Uterus (tissue), 4 donors: ENCODE results near the gene TMEM121. TPM values are rescaled to one million over a fixed set of nuclear protein-coding genes. Genes with fewer than 3 reads are reported as not detected.
"Not testable (repeated sequence)": the region's sequence is repeated elsewhere in the genome, so short reads cannot be mapped to it uniquely, and the experiment has no call there.

ENCODE experiments used
- DNase-seq, 2 donors: peaks; one replicate each; pipeline ENCODE4 v3.0.0-alpha.2; 2019 to 2020
- H3K27ac ChIP-seq, 2 donors: fragments of 200-600 bp; sonication (generic); 1 replicate in 1 of 2; 2 replicates in 1 of 2; pipeline ENCODE4 v1.5.1; 2016 to 2018
- H3K27me3 ChIP-seq, 2 donors: fragments of 200-600 bp; sonication (generic); one replicate each; pipeline ENCODE4 v1.5.1; 2018 to 2019; ENCODE audit warnings: control low read depth in 1 of 2
- H3K36me3 ChIP-seq, 2 donors: fragments of 200-600 bp; sonication (generic); one replicate each; pipeline ENCODE4 v1.5.1; 2019; ENCODE audit warnings: control low read depth in 1 of 2
- H3K4me1 ChIP-seq, 2 donors: fragments of 200-600 bp; sonication (generic); one replicate each; pipeline ENCODE4 v1.5.1; 2018 to 2019; ENCODE audit warnings: control low read depth in 1 of 2
- H3K4me3 ChIP-seq, 2 donors: fragments of 200-600 bp; sonication (generic); 1 replicate in 1 of 2; 2 replicates in 1 of 2; pipeline ENCODE4 v1.5.1; 2018 to 2019; ENCODE audit warnings: mild to moderate bottlenecking in 1 of 2
- H3K9me3 ChIP-seq, 2 donors: fragments of 200-600 bp; sonication (generic); one replicate each; pipeline ENCODE4 v1.5.1; 2019; ENCODE audit warnings: control low read depth in 1 of 2
- CTCF ChIP-seq, 4 experiments: fragments of 200-600 bp in 2 of 4; fragments of 450-650 bp in 2 of 4; sonication (generic) in 2 of 4; IDR thresholded peaks; one replicate each; pipeline ENCODE4 v1.5.1; 2016 to 2019; ENCODE audit warnings: antibody characterized with exemption in 4 of 4, mild to moderate bottlenecking in 2 of 4, moderate library complexity in 1 of 4
- POLR2A ChIP-seq, 2 donors: fragments of 450-650 bp; IDR thresholded peaks; one replicate each; pipeline ENCODE4 v1.6.1; 2016; ENCODE audit warnings: antibody characterized with exemption in 2 of 2, mild to moderate bottlenecking in 1 of 2, moderate library complexity in 1 of 2
- intact Hi-C: fragments of 100-400 bp; cut with DNase I; formaldehyde crosslinking; loops from one replicate; pipeline ENCODE4 v1.15.1; 2023; ENCODE audit warnings: low total_unique reads
- total RNA-seq, 4 donors: library from RNA; depleted of rRNA in 3 of 4; stranded (reverse); fragments of >200 nt in 3 of 4; gene quantifications; one replicate each; pipeline versions ENCODE4 v1.1.0 to v1.2.4, GENCODE V29; 2014 to 2023
- donor health status: DM: yes; HTN: yes; CAD: no.

TMEM121 gene
- total RNA-seq, 4 donors from 2014 or later, result 2.0 to 42.1 (median 7.7) TPM

GRCh38 chr14:105568859-105569766, 42.7 kb downstream of the TMEM121 start:
- Histone ChIP-seq H3K4me1 (no peaks in the 10 kb centered on the region), H3K9me3 (no peaks in the 10 kb centered on the region), H3K27ac (no peak overlapping the region), H3K27me3 (no peaks in the 10 kb centered on the region), H3K36me3 (no peaks in the 10 kb centered on the region), H3K4me3 (no peak overlapping the region)
- no peak for TF ChIP-seq POLR2A (IDR thresholded peaks at IDR 0.05)
- no peak for TF ChIP-seq CTCF (IDR thresholded peaks at IDR 0.05)
- intact Hi-C loops, result no loop called here
- DNase-seq, result no peak

- H3K36me3 ChIP-seq, result no peaks in the 10 kb centered on the region
- H3K27ac ChIP-seq, result no peak overlapping the region
- no peaks in the 10 kb centered on the region for H3K4me1 ChIP-seq
- no peak for DNase-seq
- intact Hi-C loops, result no loop called here
- no peak overlapping the region for H3K4me3 ChIP-seq
- no peaks in the 10 kb centered on the region for H3K27me3 ChIP-seq
- TF ChIP-seq CTCF (IDR thresholded peaks at IDR 0.05) (no peak), POLR2A (IDR thresholded peaks at IDR 0.05) (no peak)
- H3K9me3 ChIP-seq, result no peaks in the 10 kb centered on the region
These were observed 44.1 kb downstream of the TMEM121 start for GRCh38 chr14:105570482-105570881.

- H3K4me1 ChIP-seq, H3K9me3 ChIP-seq, H3K27ac ChIP-seq, intact Hi-C loops, H3K27me3 ChIP-seq, DNase-seq, H3K36me3 ChIP-seq, H3K4me3 ChIP-seq: not testable (repeated sequence)
These were observed 45.0 kb downstream of the TMEM121 start for GRCh38 chr14:105571181-105571951.

- H3K4me3 ChIP-seq, H3K9me3 ChIP-seq, H3K27me3 ChIP-seq, H3K4me1 ChIP-seq, H3K36me3 ChIP-seq, intact Hi-C loops, DNase-seq, H3K27ac ChIP-seq: not testable (repeated sequence)
These were observed 45.7 kb downstream of the TMEM121 start for GRCh38 chr14:105572063-105572462.

- H3K27me3 ChIP-seq, H3K4me1 ChIP-seq, H3K9me3 ChIP-seq, DNase-seq, H3K4me3 ChIP-seq, intact Hi-C loops, H3K36me3 ChIP-seq, H3K27ac ChIP-seq: not testable (repeated sequence)
These were observed 47.5 kb downstream of the TMEM121 start for GRCh38 chr14:105573841-105574240.

GRCh38 chr14:105574411-105574810, 48.0 kb downstream of the TMEM121 start:
- H3K4me1 ChIP-seq, result not testable (repeated sequence)

GRCh38 chr14:105575016-105575700, 48.8 kb downstream of the TMEM121 start:
- H3K36me3 ChIP-seq, H3K27ac ChIP-seq, H3K4me3 ChIP-seq, H3K27me3 ChIP-seq, DNase-seq, intact Hi-C loops, H3K9me3 ChIP-seq, H3K4me1 ChIP-seq: not testable (repeated sequence)

More at GRCh38 chr14:105574411-105574810, 48.0 kb downstream of the TMEM121 start:
- H3K36me3 ChIP-seq, H3K27ac ChIP-seq, H3K4me3 ChIP-seq, DNase-seq, H3K9me3 ChIP-seq, intact Hi-C loops, H3K27me3 ChIP-seq: not testable (repeated sequence)
